Measurements from ENCODE around the gene XDH. TPM values are rescaled to one million over a fixed set of nuclear protein-coding genes. Genes with fewer than 3 reads are reported as not detected.

Gene XDH
- total RNA-seq, 1 donor from 2014 or later = 0.05 TPM

DNA sequence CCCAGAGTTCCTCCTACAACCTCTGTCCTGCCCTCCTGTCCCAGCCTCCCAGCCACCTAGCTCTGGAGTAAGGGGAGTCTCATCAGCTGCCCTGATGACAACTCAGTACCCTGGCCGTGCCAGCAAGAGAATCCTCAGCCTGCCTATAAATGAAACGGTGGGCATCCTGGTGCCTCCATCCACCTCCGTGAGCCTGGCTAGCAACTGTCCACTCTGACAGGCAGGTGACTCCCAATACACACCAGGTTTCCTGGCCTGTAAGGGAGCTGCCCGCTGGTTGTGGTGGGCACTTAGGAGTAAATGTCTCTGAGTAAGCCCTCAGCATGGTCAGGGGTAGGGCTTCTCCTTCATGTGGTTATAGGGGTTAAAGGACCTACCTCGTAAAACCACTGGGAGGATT lies 81.5 kb downstream of the XDH start:
- H3K36me3 ChIP-seq = no peaks in the 10 kb centered on the region
- H3K9me3 ChIP-seq (replicated peaks) = no peaks in the 10 kb centered on the region
- no peak for TF ChIP-seq CTCF (IDR thresholded peaks at IDR 0.05; ENCODE audit: borderline replicate concordance)
- no peak overlapping the region for H3K4me3 ChIP-seq
- intact Hi-C loops (cut with micrococcal nuclease) = loop anchor here (10.0 kb wide), 1 partner anchor 618 kb away; no protein-coding TSS in a partner anchor
- peaks cover 4% of the 10 kb centered on the region for H3K27me3 ChIP-seq (ENCODE audit: low read depth)
- H3K27ac ChIP-seq (replicated peaks) = no peak overlapping the region
- DNase-seq = no peak
- peaks cover 16% of the 10 kb centered on the region for H3K4me1 ChIP-seq

GRCh38 chr2:31332521-31332920 lies 82.0 kb downstream of the XDH start:
- H3K9me3 ChIP-seq (replicated peaks) = no peaks in the 10 kb centered on the region
- no peak overlapping the region for H3K27ac ChIP-seq (replicated peaks)
- H3K4me1 ChIP-seq = peaks cover 16% of the 10 kb centered on the region
- intact Hi-C loops (cut with micrococcal nuclease) = loop anchor here (10.0 kb wide), 1 partner anchor 618 kb away; no protein-coding TSS in a partner anchor
- DNase-seq = no peak
- no peak overlapping the region for H3K4me3 ChIP-seq
- H3K36me3 ChIP-seq = no peaks in the 10 kb centered on the region
- TF ChIP-seq CTCF (IDR thresholded peaks at IDR 0.05; ENCODE audit: borderline replicate concordance) = no peak
- peaks cover 4% of the 10 kb centered on the region for H3K27me3 ChIP-seq (ENCODE audit: low read depth)

DNA sequence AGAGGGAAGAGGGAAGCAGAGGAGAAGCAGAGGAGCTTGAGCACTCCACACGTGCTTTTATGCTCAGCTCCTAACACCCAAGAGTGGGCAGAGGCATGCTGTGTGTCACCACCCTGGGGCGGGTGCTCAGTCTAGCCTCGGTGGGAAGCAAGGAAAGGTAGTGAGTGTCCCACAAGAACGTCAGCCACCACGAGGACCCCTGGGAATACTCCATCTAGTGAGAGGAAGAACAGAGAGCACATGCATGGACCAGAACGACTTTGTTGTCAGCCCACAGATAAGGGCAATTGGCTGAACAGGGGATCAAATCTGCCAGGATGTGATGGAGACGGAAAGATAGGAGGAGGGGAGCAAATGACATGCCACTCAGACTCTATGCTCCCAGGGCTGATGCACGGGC lies 83.4 kb downstream of the XDH start:
- Histone ChIP-seq H3K4me1 (peaks cover 14% of the 10 kb centered on the region), H3K9me3 (replicated peaks) (no peaks in the 10 kb centered on the region), H3K27ac (replicated peaks) (no peak overlapping the region), H3K4me3 (no peak overlapping the region), H3K27me3 (ENCODE audit: low read depth) (peaks cover 4% of the 10 kb centered on the region), H3K36me3 (no peaks in the 10 kb centered on the region)
- intact Hi-C loops (cut with micrococcal nuclease) = loop anchor here (10.0 kb wide), 1 partner anchor 616 kb away; no protein-coding TSS in a partner anchor
- no peak for DNase-seq
- no peak for TF ChIP-seq CTCF (IDR thresholded peaks at IDR 0.05; ENCODE audit: borderline replicate concordance)

- Histone ChIP-seq H3K27ac (replicated peaks) (no peak overlapping the region), H3K4me3 (no peak overlapping the region), H3K36me3 (no peaks in the 10 kb centered on the region), H3K9me3 (replicated peaks) (no peaks in the 10 kb centered on the region), H3K27me3 (ENCODE audit: low read depth) (peaks cover 4% of the 10 kb centered on the region), H3K4me1 (peaks cover 15% of the 10 kb centered on the region)
- intact Hi-C loops (cut with micrococcal nuclease) = loop anchor here (10.0 kb wide), 1 partner anchor 94 kb away; the partner anchor contains the start of gene EHD3
- no peak for DNase-seq
- TF ChIP-seq CTCF (IDR thresholded peaks at IDR 0.05; ENCODE audit: borderline replicate concordance) = no peak
Observed at GRCh38 chr2:31329081-31329625, 85.4 kb downstream of the XDH start.

GRCh38 chr2:31328026-31328425 lies 86.5 kb downstream of the XDH start:
- no peak for DNase-seq
- intact Hi-C loops (cut with micrococcal nuclease) = loop anchor here (10.0 kb wide), 1 partner anchor 93 kb away; the partner anchor contains the start of gene EHD3
- Histone ChIP-seq H3K4me1 (peaks cover 25% of the 10 kb centered on the region), H3K27me3 (ENCODE audit: low read depth) (peaks cover 2% of the 10 kb centered on the region), H3K4me3 (no peak overlapping the region), H3K9me3 (replicated peaks) (no peaks in the 10 kb centered on the region), H3K36me3 (no peaks in the 10 kb centered on the region), H3K27ac (replicated peaks) (no peak overlapping the region)
- no peak for TF ChIP-seq CTCF (IDR thresholded peaks at IDR 0.05; ENCODE audit: borderline replicate concordance)
